Measurements from ENCODE around the gene TSPAN2.

The TSPAN2 gene

GRCh38 chr1:115076384-115076915 is 12.9 kb downstream of the TSPAN2 start:
- no peak for DNase-seq

DNA sequence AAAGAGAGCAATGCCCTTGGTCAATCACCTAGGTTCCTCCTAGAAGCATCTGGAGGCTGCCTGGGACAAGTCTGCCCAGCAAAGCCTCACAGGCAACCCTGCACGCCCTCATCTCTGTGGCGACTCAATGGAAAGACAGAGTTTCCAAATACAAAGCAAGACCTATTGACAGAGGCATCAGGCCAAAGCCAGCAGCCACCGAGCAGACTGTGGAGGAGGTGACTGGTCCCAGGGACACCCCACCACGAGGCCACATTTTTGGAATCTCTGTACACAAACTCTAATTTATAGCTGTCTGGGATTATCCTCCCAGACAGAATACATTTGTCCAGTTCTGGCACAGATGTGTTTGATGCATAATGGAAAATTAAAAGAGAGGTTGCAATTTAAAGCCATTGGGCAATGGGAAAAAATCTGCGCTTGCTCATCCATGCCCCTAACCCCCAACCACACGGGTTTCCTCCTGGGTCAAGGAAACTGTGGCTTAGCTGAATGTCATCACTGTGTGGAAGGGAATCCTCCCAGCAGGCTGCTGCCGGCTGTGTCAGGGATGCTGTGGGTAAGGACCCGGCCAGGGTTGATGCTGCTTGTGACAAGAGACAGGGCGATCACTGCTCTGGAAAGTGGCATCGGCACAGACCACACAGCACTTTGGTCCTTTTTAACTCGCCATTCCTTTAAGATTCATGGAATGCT is 14.3 kb downstream of the TSPAN2 start:
- DNase-seq, result no peak

DNA sequence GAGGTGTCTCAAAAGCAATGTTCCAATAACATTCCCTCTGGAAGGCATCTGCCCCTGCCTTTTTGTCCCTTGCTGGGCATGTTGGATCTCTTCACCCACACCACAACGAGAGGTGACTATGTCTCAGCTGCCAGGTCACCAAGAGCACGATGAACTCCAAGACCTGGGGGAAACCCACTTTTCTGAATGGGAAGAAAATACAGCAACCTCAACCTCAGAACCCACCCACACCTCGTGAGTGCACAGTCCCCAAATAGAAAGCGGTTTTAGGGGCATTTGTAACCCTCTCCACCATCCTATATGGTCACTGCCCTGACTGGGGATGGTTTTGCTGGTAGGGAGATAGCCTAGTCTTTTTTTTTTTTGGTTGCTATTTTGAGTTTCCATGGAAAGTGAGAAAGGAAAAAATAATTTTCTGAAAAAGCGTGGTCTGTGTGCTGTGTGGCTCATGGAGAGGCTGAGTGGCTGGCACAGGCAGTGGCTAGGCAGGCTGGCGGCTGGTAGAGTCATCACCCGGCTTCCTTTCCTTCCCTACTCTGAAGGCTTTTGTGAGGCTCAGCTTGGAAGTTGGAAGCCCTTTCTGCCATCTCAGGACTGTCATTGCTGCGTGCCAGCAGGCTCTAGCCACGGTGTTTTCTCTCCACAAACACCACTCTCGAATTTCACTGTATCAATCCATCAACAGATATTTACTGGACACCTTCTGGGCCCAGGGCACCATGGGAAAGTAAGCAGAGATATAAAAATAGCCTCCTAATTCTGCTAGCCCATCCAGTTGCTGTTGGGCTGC is 15.8 kb downstream of the TSPAN2 start:
- DNase-seq, result no peak

DNA sequence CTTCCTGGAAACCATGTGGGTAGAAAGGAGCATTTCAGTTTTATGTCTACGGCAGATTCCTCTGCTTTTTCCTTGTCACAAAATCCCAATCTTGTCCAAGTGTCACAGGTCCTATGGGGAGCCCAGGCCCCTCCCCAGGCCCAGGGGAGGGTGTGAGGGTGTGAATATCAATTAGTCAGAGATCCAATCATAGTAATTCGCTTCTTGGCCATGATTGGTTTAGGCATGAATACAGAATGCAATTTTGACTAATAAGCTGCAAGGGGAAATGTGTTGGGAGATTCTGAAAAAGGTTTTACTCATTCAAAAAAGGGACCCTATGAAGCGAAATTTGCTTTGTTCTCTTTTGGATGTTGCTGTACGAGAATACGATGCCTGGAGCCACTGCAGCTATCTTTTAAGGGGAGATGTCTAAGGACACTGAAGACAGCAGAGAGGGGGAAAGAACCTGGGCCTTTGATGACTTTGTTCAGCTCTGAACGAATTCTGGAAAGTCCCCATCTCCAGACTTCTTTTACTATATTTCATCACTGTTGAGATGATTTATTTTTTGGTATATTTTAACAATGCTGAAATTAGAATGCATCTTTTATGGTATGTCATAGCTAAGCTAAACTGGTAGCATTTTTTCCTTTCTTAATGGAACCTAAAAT is 18.2 kb downstream of the TSPAN2 start:
- DNase-seq, result no peak

DNA sequence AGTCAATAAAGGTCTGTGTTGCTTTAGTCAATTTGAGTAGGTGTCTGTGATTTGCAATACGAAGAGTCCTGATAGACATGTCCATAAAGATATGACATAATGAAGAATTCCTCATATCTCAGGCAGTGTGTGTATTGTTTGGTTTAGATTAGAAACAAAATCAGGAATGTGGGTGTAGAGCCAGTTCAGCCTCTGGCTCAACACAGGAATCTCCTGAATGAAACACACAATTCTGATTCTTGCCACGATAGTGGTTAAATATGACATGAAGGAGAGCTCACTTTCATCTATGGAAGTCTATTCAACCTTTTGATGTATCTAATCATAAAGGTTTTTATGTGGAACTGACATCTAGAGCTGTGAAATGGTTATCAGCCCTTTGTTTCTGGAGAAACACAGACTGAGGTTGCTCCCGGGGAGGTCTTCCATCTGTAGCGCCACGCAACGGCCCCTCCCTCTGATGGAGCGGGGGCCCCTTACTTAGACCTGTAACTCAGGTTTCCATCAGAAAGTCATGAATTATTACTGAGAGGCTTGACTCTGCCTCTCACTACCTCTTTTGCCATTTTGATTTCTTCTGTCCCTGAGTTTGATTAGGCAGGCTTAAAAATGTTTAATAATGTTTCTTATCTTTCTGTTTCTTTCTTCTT is 19.5 kb downstream of the TSPAN2 start:
- no peak for DNase-seq

DNA sequence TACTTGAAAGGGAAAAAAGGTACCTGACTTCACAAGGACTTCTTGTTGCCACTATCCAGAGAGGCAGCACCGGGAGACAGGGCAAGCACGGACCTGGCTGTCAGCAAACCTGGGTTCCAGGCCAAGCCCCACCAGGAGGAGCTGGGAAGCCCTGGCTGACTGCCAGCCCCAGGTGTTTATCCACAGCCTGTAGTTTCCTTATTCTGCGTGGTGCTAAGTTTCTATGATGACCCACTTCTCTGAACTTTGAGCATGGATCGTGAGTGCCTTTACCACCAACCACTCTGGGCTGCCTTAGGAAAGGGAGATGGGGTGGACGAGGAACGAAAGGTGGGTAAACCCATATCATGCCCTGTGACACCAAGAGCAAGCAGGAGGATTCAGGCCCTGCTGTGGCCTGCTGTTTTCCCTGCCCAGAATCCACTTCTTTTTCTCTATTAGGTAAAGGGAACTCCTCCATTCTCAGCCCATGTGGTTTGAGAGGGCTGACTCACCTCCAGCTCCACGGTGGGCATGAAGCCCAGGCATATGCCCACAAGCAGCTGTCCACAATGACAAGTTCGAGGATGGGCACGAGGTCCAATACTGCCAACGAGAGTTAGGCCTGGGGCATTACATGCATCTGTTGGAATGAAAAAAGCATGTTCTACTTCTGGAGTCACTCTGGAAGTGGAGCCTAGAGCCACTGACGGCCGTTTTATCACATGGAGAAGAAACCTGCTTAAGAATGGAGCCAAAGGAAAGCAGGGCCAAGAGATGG is 20.3 kb downstream of the TSPAN2 start:
- peak in 1 of 51 donors; percentile 26 for DNase-seq

- DNase-seq, result peak in 1 of 51 donors; percentile 38
These were observed 22.0 kb downstream of the TSPAN2 start for GRCh38 chr1:115067161-115067859.

DNA sequence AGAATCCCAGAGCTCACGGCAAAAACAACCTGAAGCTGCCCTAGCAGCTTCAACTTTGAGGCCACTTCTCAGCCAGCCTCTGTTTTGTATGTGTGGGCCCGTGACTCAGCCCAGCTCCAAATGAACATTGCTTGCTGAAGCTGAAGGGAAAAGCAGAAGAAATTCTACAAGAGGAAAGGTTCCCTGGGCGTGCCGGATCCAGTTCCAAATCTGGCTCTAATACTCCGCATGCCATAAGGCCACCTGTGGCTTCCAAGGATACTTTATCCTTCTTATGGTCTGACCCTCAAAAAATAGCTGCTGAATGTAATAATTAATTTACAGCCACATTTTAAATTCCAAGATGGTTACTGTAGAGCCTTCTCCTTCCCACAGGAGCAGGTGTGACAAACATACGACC is 24.3 kb downstream of the TSPAN2 start:
- peak in 1 of 51 donors; percentile 13 for DNase-seq

DNA sequence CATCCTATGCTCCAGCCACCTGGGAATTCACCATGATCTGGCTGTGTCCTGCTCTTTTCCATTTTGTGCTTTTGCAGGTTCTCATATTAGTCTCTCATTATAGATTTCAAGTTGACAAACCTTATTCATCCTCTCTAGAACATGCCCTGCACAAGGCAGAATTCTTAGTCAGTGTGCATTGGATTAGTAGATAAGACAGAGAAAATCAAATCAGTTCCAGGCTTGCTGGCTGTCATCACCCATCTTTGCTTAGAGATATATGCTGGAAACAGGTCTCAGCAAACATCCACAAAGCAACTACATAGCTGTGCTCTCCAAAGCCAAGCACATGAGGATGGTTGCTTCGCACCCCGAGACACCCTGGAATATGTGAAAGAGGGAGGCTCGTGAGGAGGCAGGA is 24.8 kb downstream of the TSPAN2 start:
- DNase-seq, result no peak

- DNase-seq, result no peak
These were observed 25.9 kb downstream of the TSPAN2 start for GRCh38 chr1:115063228-115063901.

DNA sequence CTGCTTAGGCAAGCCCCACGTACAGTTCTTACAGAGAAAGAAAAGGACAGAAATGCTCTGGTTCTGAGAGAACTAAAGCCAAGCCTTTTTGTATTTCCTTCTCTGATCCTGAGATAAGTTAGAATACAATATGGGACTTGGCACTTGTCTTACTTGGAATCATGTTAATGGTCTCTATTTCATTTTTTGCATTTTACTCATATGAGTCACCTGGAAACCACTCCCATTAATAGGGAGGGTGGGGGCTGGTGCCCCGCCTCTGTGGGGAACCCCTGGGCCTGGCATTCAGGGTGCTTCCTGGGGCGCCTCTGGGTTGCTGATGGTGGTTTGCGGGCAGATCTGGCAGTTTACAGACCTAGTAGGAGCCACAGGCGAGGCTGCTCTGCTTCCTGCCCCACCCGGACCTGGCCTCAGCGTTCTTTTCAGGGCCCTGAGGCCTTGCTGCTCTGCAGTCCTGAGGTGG is 26.7 kb downstream of the TSPAN2 start:
- DNase-seq, result no peak

DNA sequence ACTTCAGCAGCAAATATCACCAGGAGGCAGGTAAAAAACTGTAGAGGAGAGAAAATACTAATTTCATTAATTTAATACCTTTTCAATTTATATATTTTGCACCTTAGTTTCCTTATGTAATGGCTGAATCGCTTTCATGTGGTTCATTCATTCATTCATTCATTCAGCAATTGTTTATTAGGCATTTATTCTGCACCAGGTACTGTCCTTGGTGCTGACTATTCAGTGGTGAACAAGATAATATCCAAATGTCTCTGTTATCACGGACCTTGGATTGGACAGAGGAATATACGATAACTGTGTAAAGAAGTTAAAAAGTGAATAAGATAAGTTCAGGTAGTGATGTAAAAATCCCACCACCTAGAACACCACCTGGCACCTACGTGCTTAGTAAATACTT is 28.8 kb downstream of the TSPAN2 start:
- DNase-seq, result no peak

- DNase-seq, result no peak
These were observed 30.0 kb downstream of the TSPAN2 start for GRCh38 chr1:115059316-115059715.

DNA sequence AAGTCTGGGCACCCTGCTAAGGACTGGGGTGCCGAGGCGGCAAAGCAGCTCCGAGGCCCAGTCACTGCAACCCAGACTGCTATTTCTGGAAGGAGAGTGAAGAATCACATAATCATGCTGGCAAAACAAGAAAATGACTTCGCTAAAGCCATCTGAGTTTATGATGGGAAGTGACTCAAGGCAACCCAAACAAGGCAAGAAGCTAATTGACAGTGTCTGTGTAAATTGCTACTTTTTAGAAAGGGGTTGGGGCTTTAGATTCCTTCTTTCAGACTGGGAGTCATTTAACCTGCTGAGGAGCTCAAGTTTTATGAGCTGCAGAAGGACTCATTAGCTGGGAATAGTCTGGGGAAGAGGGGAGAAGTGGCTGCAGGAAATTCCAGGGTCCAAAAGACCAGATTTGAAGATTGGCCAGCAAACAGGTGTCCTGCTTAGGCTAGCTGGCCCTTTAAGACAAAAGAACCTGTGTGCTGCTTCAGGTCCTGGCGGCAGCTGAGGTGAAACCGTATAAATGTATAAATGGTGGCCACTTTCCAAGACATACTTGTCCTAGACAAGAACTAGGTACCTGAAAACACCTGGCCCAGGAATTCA is 31.5 kb downstream of the TSPAN2 start:
- no peak for DNase-seq

DNA sequence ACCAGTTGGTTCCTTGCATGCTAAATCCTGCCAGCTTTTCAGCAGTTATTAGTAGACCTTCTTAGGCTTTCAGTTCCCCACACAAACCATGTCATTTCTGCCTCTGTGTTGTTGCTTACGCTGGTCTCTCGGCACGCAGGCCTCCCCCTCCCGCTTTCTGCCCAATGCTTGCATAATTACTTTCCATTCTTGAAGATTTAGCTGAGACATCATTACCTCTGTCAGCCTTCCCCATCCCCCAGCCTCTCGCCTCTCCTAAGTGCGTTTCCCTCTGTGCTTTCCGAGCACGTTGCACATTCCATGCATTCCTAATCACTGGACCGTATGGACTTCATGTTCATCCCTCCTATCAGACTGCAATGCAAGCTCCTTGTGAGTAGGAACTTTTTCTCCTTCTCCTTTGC is 32.9 kb downstream of the TSPAN2 start:
- no peak for DNase-seq

DNA sequence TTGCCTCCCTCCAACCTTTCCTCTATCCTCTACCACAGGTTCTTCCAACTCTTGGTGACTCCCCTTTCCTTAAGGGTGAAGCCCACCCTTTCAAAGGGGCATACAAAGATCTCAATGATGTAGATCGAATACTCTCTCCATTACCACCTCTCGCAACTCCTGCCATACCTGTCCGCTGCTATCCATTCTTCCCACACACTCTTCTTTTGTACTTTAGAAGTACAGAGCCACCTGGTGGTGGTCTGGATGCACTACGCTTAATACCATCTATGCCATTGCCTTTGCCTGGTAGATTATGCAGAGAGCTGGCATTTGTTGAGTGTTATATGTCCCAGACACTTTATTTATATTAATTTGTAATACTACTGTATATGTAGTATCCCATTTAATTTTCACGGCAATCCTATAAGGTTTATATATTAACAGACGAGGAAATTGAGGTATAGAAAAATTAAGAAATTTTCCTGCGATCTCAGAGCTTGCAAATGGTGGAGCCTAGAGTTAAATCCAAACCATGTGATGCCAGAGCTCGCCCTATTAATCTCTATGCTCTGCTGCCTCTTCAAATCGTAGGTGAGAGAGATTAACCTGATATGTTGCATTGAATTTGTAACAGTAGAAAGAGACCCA is 36.7 kb downstream of the TSPAN2 start:
- DNase-seq, result peak in 15 of 51 donors; percentile 6 to 44 (median 19)

DNA sequence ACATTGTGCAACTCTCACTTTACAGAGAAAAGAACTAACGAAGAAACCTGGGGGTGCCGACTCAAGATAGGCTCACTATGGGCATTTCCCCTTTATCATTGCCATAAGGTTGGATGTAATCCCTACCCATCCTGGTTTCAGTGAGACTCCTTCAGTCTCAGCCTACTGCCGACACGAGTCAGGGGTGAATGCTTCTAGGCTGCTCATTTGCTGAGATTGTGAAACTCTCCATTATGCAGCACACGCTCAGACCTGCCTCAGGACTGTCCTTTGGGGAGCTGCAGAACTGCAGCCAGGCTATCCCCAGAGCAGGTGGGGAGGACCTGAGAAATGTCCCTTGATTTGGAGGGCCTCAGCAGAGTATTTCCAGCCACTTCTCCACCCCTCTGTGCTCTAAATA is 37.5 kb downstream of the TSPAN2 start:
- no peak for DNase-seq

- no peak for DNase-seq
These were observed 42.6 kb downstream of the TSPAN2 start for GRCh38 chr1:115046751-115047150.

GRCh38 chr1:115041654-115042053 is 47.6 kb downstream of the TSPAN2 start:
- DNase-seq, result no peak

All from hypothalamus (tissue), 51 donors.